ENCODE data around the gene IFT20.

The IFT20 gene, protein sequence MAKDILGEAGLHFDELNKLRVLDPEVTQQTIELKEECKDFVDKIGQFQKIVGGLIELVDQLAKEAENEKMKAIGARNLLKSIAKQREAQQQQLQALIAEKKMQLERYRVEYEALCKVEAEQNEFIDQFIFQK

DNA sequence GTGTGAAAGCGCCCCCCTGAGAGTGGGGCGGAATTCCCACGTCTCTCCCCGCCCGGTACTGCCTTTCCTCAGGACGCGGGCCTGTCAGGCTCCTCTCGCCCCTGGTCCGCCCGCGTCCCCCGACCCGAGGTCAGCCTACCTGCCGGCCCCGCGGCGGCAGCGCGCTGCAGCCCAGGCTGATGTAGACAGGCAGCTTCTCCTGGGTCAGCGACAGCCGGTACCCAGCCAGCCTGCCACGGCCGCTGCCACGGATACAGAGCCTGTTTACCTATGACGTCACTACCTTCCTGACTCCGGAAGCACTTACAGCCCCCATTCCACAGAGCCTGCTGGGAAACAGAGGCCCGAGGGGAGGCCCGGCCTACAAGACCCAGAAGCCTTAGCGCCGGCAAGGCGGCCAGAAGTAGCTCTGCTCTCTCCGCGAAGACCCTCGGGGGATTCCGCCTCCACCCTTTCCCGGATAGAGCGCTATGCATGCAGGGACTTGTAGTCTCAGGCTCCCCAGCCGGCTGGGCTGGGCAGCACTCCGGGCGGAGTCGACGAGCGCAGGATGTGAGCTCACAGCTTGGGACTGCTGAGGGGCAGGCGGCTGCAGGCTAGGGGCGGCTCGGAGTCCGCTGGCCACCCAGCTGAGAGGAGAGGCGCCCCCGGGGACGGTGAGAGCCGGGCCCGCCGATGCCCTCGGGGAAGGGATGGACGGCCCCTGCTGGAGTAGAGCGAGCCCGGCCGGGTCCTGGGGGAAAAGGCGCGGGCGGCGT lies at the start of gene IFT20, which contains the start of gene TNFAIP1:
TSS of gene IFT20 (minus strand) at position 272 of the 758 bp plus-strand sequence. CDS start 3,487 bp downstream, outside the sequence.
TSS of gene TNFAIP1 (plus strand) at position 561 of the 758 bp plus-strand sequence. CDS start 3,761 bp downstream, outside the sequence.
- DNase-seq (ENCODE audit: low read depth) = peak; percentile 100
- H3K4me3 ChIP-seq (ENCODE audit: low read depth, low read length) = peak within 1 kb of the TSS; percentile 96

DNA sequence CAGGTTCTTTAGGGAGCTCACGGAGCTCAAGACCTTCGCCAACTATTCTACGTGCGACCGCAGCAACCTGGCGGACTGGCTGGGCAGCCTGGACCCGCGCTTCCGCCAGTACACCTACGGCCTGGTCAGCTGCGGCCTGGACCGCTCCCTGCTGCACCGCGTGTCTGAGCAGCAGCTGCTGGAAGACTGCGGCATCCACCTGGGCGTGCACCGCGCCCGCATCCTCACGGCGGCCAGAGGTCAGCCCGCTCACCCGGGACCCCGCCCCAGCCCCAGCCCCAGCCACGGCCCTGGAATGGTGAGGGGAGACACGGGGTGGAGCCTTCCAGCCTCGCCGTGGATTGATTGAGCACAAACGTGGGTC lies 49.7 kb upstream of the IFT20 start:
- DNase-seq (ENCODE audit: low read depth) = no peak
- H3K4me3 ChIP-seq (ENCODE audit: low read depth, low read length) = no peak overlapping the region

DNA sequence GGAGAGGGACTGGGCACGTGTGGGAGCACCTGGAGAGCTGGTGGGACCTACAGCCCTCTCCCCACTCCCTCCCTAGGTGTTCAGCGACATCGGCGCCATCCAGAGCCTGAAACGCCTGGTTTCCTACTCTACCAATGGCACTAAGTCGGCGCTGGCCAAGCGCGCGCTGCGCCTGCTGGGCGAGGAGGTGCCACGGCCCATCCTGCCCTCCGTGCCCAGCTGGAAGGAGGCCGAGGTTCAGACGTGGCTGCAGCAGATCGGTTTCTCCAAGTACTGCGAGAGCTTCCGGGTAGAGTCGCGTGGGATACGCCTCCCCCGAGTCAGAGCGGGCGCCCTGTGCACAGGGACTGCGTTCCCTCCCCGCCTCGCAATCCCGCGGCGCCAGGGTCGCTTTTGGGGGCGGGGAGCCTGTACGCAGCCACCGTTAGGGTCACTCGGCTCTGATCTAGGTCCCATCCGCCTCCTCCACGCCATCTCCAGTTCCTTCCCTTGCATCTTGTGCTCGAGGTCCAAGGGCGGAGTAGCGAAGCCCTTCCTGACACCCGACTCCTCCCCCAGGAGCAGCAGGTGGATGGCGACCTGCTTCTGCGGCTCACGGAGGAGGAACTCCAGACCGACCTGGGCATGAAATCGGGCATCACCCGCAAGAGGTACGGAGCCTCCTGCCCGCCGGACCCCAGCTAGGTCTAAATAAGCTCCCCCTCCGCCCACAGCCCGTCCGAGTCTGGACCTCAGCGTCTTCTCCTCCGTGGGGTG lies 49.2 kb upstream of the IFT20 start:
- DNase-seq (ENCODE audit: low read depth) = no peak

DNA sequence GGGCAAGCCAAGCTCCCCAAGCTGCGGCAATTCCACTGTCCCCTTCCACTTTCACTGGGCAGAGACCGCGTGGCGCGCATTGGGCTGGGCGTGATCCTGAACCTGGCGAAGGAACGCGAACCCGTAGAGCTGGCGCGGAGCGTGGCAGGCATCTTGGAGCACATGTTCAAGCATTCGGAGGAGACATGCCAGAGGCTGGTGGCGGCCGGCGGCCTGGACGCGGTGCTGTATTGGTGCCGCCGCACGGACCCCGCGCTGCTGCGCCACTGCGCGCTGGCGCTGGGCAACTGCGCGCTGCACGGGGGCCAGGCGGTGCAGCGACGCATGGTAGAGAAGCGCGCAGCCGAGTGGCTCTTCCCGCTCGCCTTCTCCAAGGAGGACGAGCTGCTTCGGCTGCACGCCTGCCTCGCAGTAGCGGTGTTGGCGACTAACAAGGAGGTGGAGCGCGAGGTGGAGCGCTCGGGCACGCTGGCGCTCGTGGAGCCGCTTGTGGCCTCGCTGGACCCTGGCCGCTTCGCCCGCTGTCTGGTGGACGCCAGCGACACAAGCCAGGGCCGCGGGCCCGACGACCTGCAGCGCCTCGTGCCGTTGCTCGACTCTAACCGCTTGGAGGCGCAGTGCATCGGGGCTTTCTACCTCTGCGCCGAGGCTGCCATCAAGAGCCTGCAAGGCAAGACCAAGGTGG lies 46.0 kb upstream of the IFT20 start:
- H3K4me3 ChIP-seq (ENCODE audit: low read depth, low read length) = no peak overlapping the region

More for the DNA sequence above, 49.2 kb upstream of the IFT20 start:
- peak overlapping the region; percentile 25 for H3K4me3 ChIP-seq (ENCODE audit: low read depth, low read length)

DNA sequence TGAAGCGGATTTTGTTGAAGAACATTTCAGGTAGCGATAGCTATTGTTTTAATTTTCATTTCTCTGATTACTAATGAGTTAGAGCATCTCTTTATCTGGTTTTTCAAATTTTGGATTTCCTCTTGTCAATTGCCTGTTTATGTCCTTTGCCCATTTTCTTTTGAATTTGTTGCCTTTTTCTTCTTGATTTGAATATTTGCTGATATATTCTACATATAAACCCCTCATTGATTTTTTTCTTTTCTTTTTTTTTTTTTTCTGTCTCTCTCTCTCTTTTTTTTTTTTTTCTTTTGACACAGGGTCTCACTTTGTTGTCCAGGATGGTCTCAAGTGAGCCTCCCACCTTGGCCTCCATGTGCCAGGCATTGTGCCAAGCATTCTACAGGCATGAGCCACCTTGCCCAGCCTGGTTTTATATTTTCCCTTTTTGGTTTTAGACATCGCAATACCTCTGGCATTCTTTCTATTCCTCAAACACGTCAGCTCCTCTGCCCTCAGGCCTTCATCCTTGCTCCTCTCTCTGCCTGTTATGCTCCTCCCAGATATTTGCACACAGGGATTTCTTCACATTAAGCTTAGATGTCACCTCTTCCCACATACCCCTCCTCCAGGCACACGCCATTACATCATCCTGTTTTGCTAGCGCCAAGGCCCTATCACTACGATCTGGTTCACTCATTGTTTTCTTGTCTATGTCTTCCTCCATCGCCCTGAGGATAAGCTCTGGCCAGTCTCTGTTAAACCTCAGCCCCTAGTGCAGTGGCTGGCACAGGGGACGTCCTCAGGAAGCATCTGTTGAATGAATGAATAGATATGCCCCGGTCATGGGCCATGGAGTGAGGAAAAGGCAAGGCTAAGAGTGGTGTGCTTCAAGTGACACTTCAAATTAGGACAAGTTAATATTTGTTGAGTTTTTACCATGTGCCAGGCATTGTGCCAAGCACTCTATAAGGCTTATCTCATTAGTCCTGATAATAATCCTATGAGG lies 44.8 kb upstream of the IFT20 start:
- no peak for DNase-seq (ENCODE audit: low read depth)
- no peak overlapping the region for H3K4me3 ChIP-seq (ENCODE audit: low read depth, low read length)

More for the DNA sequence above, 46.0 kb upstream of the IFT20 start:
- DNase-seq (ENCODE audit: low read depth) = no peak

DNA sequence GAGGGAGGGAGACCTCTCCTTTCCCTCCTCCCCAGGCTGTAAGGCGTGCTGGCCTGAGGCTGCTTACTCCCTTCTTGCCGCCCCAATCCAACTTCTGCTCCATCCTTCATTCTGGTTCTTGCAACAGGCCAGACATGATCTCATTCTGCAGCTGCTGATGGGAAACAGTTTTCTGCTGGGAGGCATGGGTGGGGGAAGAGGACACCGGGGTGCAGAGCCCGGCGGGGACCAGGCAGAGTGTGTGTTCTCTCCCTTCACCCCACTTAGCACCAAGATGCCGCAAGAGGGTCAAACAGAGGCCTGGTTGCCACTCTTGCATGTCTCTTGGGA lies 37.6 kb upstream of the IFT20 start:
- H3K4me3 ChIP-seq (ENCODE audit: low read depth, low read length) = peak overlapping the region; percentile 71
- no peak for DNase-seq (ENCODE audit: low read depth)

DNA sequence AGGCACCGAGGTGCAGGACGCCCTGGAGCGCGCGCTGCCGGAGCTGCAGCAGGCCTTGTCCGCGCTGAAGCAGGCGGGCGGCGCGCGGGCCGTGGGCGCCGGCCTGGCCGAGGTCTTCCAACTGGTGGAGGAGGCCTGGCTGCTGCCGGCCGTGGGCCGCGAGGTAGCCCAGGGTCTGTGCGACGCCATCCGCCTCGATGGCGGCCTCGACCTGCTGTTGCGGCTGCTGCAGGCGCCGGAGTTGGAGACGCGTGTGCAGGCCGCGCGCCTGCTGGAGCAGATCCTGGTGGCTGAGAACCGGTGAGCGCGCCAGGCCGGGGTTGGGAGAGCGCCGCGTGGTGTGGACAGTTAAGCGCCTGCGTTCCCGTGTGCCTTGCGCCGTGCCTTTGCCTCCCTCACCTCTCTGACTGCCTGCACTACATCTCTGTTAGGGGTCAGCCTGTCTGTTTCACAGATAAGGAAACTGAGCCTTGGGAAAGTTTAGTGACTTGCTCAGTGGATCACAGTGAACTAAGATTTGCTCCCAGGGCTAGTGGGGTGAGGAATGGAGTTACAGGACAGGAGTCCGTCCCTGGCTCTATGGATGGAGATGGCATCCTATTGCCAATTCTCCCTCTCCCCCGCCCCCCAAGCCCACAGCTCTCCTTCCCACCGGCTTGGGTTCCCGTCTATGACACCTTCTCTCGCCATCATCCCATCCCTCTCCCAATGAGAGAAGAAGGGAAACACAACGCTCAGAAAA lies 37.1 kb upstream of the IFT20 start:
- H3K4me3 ChIP-seq (ENCODE audit: low read depth, low read length) = peak overlapping the region; percentile 71
- no peak for DNase-seq (ENCODE audit: low read depth)

DNA sequence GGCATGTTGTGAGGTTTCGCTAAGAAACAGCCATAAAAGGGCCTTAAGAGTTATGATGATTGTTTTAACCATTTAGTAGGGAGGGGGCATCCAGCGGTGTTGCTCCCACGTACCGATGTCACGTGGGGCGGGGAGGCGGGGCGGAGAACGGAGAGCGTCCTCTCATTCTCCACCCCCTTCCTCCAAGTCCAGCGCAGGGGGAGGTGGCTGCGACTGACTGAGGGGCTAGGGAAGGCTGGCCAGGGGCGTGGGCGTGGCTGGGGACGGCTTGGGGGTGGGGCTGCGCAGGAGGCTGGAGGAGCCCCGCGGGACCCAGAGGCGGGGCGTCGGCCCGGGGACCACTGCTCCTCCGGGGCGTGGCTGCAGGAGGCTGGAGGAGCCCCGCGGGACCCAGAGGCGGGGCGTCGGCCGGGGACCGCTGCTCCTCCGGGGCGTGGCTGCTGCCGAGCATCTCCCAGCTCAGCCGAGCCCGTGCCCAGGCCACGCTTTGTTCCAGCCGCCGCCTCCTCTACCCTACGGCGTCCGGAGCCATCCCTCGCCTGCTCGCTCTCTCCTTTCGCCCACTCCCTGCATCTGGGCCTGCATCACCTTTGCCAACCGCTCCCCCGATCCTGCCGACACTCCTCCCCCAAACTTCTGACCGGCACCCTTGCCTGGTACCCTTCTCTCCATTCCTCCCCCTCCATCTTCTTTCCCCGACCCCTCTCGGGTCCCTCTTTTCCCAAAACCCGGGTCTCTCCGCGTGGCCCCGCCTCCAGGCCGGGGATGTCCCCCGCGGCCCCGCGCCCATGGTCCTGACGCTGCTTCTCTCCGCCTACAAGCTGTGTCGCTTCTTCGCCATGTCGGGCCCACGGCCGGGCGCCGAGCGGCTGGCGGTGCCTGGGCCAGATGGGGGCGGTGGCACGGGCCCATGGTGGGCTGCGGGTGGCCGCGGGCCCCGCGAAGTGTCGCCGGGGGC lies 36.3 kb upstream of the IFT20 start, which contains the start of gene SARM1:
TSS of gene SARM1 (plus strand) at position 450 of the 958 bp plus-strand sequence. CDS start at position 789, 339 bp downstream.
- DNase-seq (ENCODE audit: low read depth) = peak; percentile 67
- H3K4me3 ChIP-seq (ENCODE audit: low read depth, low read length) = peak within 1 kb of the TSS; percentile 71

DNA sequence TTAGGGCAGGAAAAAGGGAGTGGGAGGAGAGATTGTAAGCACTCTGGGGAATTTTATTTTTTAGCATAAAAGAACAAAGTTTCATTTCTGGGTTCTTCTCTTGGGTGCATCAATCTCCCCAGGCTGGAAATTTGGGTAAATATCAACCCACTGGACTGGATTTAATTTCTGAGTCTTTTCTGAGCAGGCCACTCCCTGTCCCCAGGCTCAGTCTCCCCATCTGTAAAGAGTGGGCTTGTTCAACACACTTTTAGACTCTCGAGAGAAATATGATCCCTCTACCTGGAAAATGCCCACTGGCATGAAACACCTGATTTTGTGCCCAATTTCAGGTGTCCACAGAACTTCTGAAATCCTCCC lies 35.5 kb upstream of the IFT20 start:
- DNase-seq (ENCODE audit: low read depth) = no peak
- H3K4me3 ChIP-seq (ENCODE audit: low read depth, low read length) = peak overlapping the region; percentile 71

DNA sequence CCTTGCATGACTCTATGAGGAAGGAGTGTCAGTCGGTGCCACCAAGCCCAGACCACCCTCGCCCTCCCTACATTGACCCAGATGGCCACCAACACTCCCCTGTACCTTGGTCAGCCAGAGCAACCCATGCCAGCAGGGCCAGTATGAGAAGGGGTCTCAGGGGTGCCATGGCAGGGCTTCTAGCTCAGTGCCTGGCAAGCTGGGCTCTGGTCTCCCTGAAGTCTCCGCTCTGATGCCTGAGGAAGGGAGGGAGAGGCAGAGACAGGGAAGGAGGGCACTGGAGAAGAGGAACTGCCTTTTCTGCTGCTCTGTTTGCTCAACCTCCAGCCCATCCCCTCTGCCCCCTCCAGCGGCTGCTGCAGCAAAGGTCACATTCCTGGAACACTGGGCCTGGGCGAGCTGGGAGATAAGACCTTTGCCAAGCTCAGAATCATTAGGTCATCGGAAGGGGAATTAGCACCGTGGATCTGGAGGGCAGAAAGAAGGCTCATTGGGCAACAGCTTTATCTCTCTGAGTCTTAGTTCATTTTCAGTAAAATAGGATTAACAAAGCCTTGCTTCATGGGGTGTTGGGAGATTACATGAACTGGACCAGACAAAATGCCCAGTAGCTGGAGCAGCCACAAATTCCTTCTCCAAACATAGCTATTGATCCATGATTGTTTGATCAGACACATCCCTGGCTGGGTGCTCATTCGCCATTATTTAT lies 34.9 kb upstream of the IFT20 start, which contains the start of gene VTN:
TSS of gene VTN (minus strand) at position 273 of the 709 bp plus-strand sequence. CDS start at position 169, 104 bp downstream.
- no peak for DNase-seq (ENCODE audit: low read depth)

DNA sequence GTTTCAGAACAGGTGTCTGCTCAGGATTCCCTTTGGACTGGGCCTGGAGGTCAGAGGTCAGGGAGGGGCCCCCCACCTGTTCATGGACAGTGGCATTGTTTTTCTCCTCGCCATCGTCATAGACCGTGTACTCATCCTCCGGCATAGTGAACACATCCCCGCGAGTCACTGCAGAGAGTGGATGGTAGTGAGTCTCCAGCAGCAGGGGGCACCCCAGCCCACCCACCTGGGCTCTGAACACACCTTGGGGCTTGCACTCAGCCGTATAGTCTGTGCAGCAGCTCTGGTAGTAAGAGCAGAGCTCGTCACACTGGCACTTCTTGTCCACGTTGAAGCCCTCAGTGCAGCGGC lies 34.4 kb upstream of the IFT20 start:
- no peak for DNase-seq (ENCODE audit: low read depth)
- H3K4me3 ChIP-seq (ENCODE audit: low read depth, low read length) = no peak overlapping the region

More for the DNA sequence above, 34.9 kb upstream of the IFT20 start, which contains the start of gene VTN:
- H3K4me3 ChIP-seq (ENCODE audit: low read depth, low read length) = peak within 1 kb of the TSS; percentile 71

DNA sequence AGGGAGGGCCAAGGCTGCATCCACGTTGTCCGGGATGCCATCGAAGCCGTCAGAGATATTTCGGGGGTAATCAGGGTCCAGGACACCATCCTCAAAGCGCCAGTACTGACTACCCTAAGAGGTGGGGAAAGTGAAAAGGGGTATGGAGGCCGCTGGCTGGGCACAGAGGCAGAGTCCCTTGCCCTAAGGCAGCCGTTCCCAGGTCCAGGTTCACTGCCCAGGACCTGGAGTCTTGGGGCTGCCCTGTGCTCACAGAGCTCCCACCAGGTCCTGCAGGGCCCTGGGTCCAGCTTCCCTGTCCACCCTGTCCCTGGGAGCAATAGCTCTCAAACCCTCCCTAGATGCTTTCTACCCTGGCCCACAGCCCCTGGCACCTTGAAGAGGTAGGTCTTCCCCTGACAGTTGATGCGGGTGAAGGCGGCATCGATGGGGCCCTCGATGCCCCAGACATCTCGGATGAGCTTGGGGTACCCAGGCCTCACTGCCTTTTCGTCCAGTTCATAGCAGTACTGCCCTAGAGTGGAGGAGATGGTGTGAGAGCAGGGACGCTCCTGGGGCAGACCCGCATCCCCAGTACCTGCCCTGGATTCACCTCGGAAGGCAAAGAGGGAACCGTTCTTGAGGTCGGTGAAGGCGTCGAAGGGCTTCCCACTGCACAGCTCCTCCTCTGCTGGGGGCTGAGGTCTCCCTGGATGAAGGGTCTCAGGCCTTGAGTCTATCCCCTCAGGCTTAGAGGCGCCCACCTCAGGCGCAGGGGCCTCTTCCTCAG lies 33.8 kb upstream of the IFT20 start:
- DNase-seq (ENCODE audit: low read depth) = no peak
- H3K4me3 ChIP-seq (ENCODE audit: low read depth, low read length) = no peak overlapping the region

DNA sequence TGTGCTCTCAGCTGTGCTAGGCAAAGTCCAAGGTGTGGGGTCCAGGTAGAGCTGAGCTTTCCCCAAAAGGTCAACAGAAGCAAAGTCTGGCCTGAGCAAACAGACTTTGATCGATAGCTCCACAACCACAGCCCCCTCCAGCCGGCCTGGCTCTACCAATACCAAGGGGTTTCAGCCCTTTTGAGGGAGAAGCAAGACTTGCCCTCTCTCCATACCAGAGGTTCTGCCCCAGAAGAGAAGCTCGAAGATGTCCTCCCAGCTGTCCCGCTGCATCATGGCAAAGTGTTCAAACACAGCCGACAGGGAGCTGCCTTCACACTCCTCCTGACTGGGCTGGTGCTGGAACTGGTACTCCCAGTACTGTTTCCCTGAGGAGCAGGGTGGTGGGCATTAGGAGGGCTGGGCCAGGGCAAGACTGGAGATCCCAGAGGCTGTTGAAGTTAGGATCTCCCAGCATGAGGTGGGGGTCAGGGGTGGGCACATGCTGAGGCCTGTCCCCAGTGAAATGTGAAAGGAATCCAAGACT lies 33.1 kb upstream of the IFT20 start:
- DNase-seq (ENCODE audit: low read depth) = no peak

DNA sequence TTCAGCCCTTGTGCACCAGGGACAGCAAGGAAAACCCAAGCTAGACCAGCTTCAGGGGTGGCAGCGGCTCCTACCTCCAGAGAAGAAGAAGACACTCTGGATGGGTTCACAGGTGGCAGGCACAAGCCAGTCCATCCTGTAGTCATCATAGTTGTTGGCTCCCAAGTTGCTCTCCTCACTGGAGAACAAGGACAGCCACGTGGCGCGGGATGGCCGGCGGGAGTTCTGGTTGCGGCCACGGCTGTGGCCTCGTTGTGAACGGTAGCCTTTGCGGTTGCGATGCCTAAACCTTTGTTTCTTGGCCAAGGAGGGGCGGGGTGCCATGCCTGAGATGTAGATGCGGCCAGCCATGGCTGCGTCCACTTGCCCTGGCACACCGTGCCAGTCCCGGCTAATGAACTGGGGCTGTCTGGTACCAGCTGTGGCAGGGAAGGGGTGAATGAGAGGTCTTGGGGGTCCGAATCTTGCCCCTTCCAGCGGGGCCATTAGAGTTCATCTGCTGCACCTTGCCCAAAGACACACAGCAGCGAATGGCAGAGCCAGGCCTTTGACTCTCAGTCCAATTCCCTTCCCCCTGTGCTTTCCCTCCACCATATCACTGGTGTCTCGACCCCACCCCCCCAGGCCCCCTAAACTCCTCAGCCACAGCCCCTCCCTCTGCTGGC lies 32.5 kb upstream of the IFT20 start:
- DNase-seq (ENCODE audit: low read depth) = no peak
- no peak overlapping the region for H3K4me3 ChIP-seq (ENCODE audit: low read depth, low read length)

More for the DNA sequence above, 33.1 kb upstream of the IFT20 start:
- H3K4me3 ChIP-seq (ENCODE audit: low read depth, low read length) = no peak overlapping the region

DNA sequence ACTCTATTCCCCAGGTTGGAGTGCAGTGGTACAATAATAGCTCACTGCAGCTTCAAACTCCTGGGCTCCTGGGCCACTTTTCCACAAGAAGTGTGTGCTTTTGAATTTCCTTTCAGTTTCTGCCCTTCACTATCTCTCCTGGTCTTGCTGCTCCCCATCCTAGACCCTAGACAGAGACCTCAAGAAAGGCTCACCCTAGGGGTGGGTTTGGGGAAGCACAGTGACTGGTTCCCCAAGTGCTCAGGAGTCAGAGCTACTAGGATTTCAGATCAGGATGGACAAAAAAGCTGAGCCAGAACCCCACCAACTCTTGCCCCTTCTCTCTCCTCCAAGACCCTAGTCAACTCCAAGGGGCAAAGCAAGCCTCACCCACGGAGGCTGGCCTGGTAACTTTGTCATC lies 31.3 kb upstream of the IFT20 start:
- DNase-seq (ENCODE audit: low read depth) = no peak
- H3K4me3 ChIP-seq (ENCODE audit: low read depth, low read length) = no peak overlapping the region
